ENCODE data around the gene PLB1. TPM values are rescaled to one million over a fixed set of nuclear protein-coding genes. Genes with fewer than 3 reads are reported as not detected.

Gene PLB1
- total RNA-seq, 1 donor from 2014 or later = 0.64 TPM

DNA sequence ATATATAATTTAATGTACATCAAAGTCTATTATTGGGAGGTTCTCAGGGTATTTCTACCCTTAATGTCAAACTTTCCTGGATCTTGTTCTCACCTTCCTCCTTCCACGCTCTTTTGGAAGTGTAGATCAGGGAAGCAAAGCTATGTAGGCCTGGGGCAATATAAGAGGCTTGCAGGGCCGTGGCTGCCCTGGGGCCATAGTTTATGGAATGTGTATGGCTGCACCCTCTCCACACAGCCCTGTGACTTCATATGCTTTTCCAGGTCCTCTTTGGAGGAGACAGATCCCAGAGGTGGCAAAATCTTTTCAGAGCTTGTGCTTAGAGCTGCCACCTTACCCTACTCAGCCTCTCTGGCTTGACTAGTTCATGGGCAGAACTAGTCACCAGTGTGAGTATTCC lies 82.9 kb downstream of the PLB1 start:
- ChIA-PET POLR2A (no interaction called here), CTCF (interaction anchor here (1.3 kb wide), 1 partner anchor 15 kb away, joined by 4 read pairs; no protein-coding TSS in a partner anchor)
- TF ChIP-seq CTCF (IDR thresholded peaks at IDR 0.05) = no peak
- intact Hi-C loops (cut with micrococcal nuclease) = no loop called here
- H3K4me3 Mint-ChIP-seq = no peak overlapping the region
- ATAC-seq (ENCODE audit: low read depth) (no peak), DNase-seq (no peak)
- no peak overlapping the region for H3K27ac Mint-ChIP-seq
- no peaks in the 10 kb centered on the region for H3K9me3 Mint-ChIP-seq
- no peaks in the 10 kb centered on the region for H3K4me1 Mint-ChIP-seq
- H3K27me3 Mint-ChIP-seq = no peaks in the 10 kb centered on the region
- no peaks in the 10 kb centered on the region for H3K36me3 Mint-ChIP-seq (ENCODE audit: low read depth)

- no peak overlapping the region for H3K4me3 Mint-ChIP-seq
- ChIA-PET POLR2A (no interaction called here), CTCF (interaction anchor here (1.3 kb wide), 1 partner anchor 14 kb away, joined by 4 read pairs; no protein-coding TSS in a partner anchor)
- H3K36me3 Mint-ChIP-seq (ENCODE audit: low read depth) = no peaks in the 10 kb centered on the region
- ATAC-seq (ENCODE audit: low read depth) (no peak), DNase-seq (no peak)
- H3K4me1 Mint-ChIP-seq = no peaks in the 10 kb centered on the region
- no peaks in the 10 kb centered on the region for H3K27me3 Mint-ChIP-seq
- TF ChIP-seq CTCF (IDR thresholded peaks at IDR 0.05) = no peak
- H3K27ac Mint-ChIP-seq = no peak overlapping the region
- H3K9me3 Mint-ChIP-seq = no peaks in the 10 kb centered on the region
- intact Hi-C loops (cut with micrococcal nuclease) = no loop called here
Observed at GRCh38 chr2:28579606-28580005, 83.7 kb downstream of the PLB1 start.

GRCh38 chr2:28580078-28580477 lies 84.2 kb downstream of the PLB1 start:
- H3K4me3 Mint-ChIP-seq = no peak overlapping the region
- no peaks in the 10 kb centered on the region for H3K9me3 Mint-ChIP-seq
- no peak overlapping the region for H3K27ac Mint-ChIP-seq
- intact Hi-C loops (cut with micrococcal nuclease) = no loop called here
- no peak for TF ChIP-seq CTCF (IDR thresholded peaks at IDR 0.05)
- ChIA-PET CTCF (no interaction called here), POLR2A (no interaction called here)
- no peaks in the 10 kb centered on the region for H3K27me3 Mint-ChIP-seq
- H3K4me1 Mint-ChIP-seq = no peaks in the 10 kb centered on the region
- DNase-seq (no peak), ATAC-seq (ENCODE audit: low read depth) (no peak)
- no peaks in the 10 kb centered on the region for H3K36me3 Mint-ChIP-seq (ENCODE audit: low read depth)

GRCh38 chr2:28581312-28581711 lies 85.5 kb downstream of the PLB1 start:
- H3K4me1 Mint-ChIP-seq = no peaks in the 10 kb centered on the region
- ChIA-PET CTCF (interaction anchor here (1.3 kb wide), 1 partner anchor 15 kb away, joined by 3 read pairs; no protein-coding TSS in a partner anchor), POLR2A (no interaction called here)
- no peak overlapping the region for H3K4me3 Mint-ChIP-seq
- intact Hi-C loops (cut with micrococcal nuclease) = no loop called here
- DNase-seq (no peak), ATAC-seq (ENCODE audit: low read depth) (no peak)
- H3K27me3 Mint-ChIP-seq = peaks cover 3% of the 10 kb centered on the region
- no peaks in the 10 kb centered on the region for H3K9me3 Mint-ChIP-seq
- no peaks in the 10 kb centered on the region for H3K36me3 Mint-ChIP-seq (ENCODE audit: low read depth)
- TF ChIP-seq CTCF (IDR thresholded peaks at IDR 0.05) = no peak
- H3K27ac Mint-ChIP-seq = no peak overlapping the region

GRCh38 chr2:28582152-28582551 lies 86.3 kb downstream of the PLB1 start:
- intact Hi-C loops (cut with micrococcal nuclease) = no loop called here
- no peak for TF ChIP-seq CTCF (IDR thresholded peaks at IDR 0.05)
- H3K9me3 Mint-ChIP-seq = no peaks in the 10 kb centered on the region
- POLR2A ChIA-PET = no interaction called here
- H3K36me3 Mint-ChIP-seq (ENCODE audit: low read depth) = no peaks in the 10 kb centered on the region
- no peaks in the 10 kb centered on the region for H3K4me1 Mint-ChIP-seq
- CTCF ChIA-PET = no interaction called here
- no peak overlapping the region for H3K4me3 Mint-ChIP-seq
- ATAC-seq (ENCODE audit: low read depth) (no peak), DNase-seq (no peak)
- H3K27ac Mint-ChIP-seq = no peak overlapping the region
- peaks cover 4% of the 10 kb centered on the region for H3K27me3 Mint-ChIP-seq
